ENCODE measurements around the gene KAZN.

The KAZN gene

GRCh38 chr1:14778541-14778897 is 180.0 kb downstream of the KAZN start:
- no peak for DNase-seq

GRCh38 chr1:14778898-14779865 is 180.7 kb downstream of the KAZN start:
- DNase-seq, result no peak

GRCh38 chr1:14780271-14780670 is 181.8 kb downstream of the KAZN start:
- no peak for DNase-seq

GRCh38 chr1:14781811-14782210 is 183.3 kb downstream of the KAZN start:
- no peak for DNase-seq

- DNase-seq, result no peak
Observed at GRCh38 chr1:14782741-14783591, 184.5 kb downstream of the KAZN start.

- DNase-seq, result no peak
Observed at GRCh38 chr1:14783592-14783886, 185.1 kb downstream of the KAZN start.

GRCh38 chr1:14784790-14785773 is 186.6 kb downstream of the KAZN start:
- DNase-seq, result no peak

- DNase-seq, result no peak
Observed at GRCh38 chr1:14786109-14786675, 187.7 kb downstream of the KAZN start.

- no peak for DNase-seq
Observed at GRCh38 chr1:14786681-14787080, 188.2 kb downstream of the KAZN start.

GRCh38 chr1:14787604-14788003 is 189.1 kb downstream of the KAZN start:
- DNase-seq, result no peak

- DNase-seq, result no peak
Observed at GRCh38 chr1:14788080-14788479, 189.6 kb downstream of the KAZN start.

GRCh38 chr1:14790982-14791381 is 192.5 kb downstream of the KAZN start:
- no peak for DNase-seq

- no peak for DNase-seq
Observed at GRCh38 chr1:14791654-14792053, 193.2 kb downstream of the KAZN start.

GRCh38 chr1:14794136-14794768 is 195.8 kb downstream of the KAZN start:
- no peak for DNase-seq

- DNase-seq, result no peak
Observed at GRCh38 chr1:14794906-14795305, 196.4 kb downstream of the KAZN start.

- no peak for DNase-seq
Observed at GRCh38 chr1:14795589-14795988, 197.1 kb downstream of the KAZN start.

GRCh38 chr1:14800014-14800413 is 201.5 kb downstream of the KAZN start:
- no peak for DNase-seq

GRCh38 chr1:14800500-14801076 is 202.1 kb downstream of the KAZN start:
- DNase-seq, result no peak

- no peak for DNase-seq
Observed at GRCh38 chr1:14803002-14803789, 204.7 kb downstream of the KAZN start.

- DNase-seq, result no peak
Observed at GRCh38 chr1:14804626-14805025, 206.1 kb downstream of the KAZN start.

- DNase-seq, result no peak
Observed at GRCh38 chr1:14806772-14807171, 208.3 kb downstream of the KAZN start.
